KBM-7 (cell line): ENCODE data around the gene PECR.
"Not testable (repeated sequence)": the region's sequence is repeated elsewhere in the genome, so short reads cannot be mapped to it uniquely, and the experiment has no call there.

Experiments used
- DNase-seq: peaks from one replicate; pipeline ENCODE4 v3.0.0-alpha.2; 2015
- in situ Hi-C: fragments of 300-500 bp; cut with MboI; formaldehyde crosslinking; loops from 2 replicates; pipeline ENCODE4 v1.14.3; 2020; ENCODE audit warnings: low sequenced_read_pairs, low pct_unique_long_range_greater_than_20kb, mixed read lengths

PECR gene

DNA sequence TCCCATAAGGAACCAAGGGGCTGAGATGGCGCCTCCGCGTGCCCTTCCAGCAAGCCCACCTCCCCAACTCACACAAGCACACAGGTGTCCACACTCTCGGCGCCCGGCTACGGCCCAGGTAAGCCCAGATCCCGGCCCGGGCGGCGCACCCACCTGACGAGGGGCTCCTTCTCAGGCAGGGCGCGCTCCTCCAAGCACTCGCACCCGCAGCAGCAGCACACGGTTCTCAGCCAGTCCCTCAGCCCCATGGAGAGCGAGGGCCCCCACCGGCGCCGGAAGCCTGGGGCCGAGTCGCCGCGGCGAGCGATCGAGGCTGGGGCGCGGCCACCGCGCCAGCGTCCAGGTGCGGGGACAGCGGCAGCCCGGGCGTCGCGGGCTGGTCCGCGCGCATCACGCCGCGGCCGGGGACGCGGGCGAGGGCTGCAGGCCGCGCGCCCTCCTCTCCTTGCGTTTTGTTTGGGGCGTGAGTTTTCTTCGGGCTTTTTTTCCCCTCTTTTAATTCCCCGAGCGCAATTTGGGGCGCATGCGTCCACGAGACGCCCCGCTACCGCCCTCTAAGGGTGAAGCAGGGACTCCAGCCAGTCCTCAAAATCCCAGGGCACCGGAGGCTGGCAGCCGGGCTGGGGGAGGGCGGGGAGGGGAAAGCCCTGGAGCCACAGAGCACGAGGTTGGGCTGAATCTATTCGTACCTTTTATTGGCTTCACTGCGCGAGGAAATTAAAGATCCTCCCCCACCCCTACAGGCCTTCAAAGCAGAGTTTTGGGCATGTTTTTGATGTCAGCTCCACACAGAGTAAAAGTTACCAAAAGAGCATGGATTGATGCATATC lies 68.3 kb downstream of the PECR start, which contains the start of gene MREG:
MREG (minus strand) TSS at position 472 of the 830 bp plus-strand sequence; CDS start at position 248, 224 bp downstream.
- DNase-seq = peak; percentile 83
- in situ Hi-C loops = no loop called here

DNA sequence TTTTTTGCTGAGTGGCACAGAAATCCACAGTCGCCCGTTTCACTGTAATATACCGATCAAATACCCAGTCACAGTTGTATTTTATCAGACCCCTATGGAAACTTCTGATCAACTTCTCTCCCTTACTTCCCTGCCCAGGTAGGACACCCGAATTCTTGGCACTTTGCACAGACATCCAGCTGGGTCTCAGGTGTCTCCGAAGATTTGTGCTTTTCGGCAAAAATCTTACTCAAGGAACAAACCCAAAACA lies 68.9 kb downstream of the PECR start:
- DNase-seq = no peak
- in situ Hi-C loops = no loop called here

DNA sequence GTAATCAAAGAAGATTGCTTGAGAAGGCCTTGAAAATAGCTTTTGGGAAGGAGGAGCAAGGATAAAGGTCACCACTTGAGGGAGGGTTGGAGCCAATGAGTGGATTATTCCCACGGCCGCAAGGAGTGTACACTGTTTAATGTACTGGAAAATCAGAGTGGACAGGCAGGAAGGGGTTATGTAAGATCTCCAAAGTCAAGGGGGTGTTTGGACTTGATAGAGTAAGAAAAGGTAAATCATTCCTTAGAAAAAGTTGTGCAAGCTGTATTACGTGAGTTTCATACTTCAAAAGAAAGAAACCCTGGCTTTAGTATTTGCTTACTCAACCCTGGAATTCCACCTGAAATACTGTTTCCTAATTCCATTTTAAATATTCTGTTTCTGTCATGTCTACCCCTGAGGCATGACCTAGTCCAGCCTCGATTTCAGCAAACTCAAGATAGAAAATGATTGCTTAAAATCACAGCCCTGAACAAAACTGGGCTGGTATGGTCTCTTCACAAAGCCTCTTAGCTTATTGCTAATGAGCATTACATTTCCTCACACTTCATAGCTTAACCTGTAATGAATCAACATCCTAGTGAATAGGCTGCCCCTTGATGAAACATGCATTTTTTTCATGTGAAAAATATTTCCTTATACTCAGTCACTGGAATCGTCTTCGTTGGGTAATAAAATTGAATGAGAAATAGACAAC lies 69.3 kb downstream of the PECR start:
- DNase-seq = peak; percentile 46

GRCh38 chr2:216009215-216009614 lies 72.4 kb downstream of the PECR start:
- DNase-seq, in situ Hi-C loops: not testable (repeated sequence)

More for the DNA sequence above, 69.3 kb downstream of the PECR start:
- in situ Hi-C loops = no loop called here

DNA sequence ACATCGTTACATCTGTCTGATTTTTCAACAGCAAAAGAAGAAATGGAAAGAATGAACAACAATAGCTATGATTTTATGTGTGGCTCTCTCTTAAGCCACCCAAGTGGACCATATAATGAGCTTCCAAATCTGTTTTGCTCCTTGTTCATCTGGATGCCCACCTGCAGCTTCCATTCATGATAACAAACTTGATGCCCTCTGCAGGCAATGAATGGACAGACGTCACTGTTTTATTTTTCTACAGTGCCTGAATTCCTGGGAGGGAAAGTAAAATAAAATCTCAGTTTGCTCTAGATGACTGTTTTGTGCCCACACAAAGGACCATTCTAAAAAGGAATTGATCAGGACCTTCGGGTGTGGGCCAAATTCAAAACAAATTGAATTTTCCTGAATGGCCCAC lies 73.2 kb downstream of the PECR start:
- in situ Hi-C loops = no loop called here
- no peak for DNase-seq

GRCh38 chr2:216006164-216006663 lies 75.4 kb downstream of the PECR start:
- DNase-seq = peak; percentile 73
- in situ Hi-C loops = no loop called here

DNA sequence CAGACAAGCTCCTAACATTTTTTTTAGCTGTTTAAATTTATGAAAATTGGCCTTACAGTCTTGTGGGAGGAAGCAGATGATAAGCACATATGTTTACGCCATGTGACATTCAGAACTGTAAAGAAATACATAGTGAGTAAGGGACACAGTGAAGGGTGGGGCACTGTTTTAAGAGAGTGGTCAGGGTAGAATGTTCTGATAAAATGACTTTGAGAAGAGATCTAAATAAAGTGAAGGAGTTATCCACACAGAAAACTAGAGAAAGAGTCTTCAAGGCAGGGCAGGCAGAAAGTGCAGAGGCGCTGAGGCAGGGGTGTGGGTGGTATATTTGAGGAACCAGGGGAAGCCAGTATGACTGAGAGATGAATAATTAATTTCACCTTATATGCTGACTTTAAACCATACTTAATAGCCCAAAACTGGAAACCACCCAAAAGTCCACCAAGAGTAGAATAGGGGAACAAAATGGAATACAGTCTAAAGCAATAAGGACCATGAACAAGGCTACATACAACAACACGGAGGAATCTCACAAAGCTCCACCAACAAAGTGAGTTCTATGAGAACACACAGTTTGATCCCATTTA lies 76.8 kb downstream of the PECR start:
- in situ Hi-C loops = no loop called here
- no peak for DNase-seq

DNA sequence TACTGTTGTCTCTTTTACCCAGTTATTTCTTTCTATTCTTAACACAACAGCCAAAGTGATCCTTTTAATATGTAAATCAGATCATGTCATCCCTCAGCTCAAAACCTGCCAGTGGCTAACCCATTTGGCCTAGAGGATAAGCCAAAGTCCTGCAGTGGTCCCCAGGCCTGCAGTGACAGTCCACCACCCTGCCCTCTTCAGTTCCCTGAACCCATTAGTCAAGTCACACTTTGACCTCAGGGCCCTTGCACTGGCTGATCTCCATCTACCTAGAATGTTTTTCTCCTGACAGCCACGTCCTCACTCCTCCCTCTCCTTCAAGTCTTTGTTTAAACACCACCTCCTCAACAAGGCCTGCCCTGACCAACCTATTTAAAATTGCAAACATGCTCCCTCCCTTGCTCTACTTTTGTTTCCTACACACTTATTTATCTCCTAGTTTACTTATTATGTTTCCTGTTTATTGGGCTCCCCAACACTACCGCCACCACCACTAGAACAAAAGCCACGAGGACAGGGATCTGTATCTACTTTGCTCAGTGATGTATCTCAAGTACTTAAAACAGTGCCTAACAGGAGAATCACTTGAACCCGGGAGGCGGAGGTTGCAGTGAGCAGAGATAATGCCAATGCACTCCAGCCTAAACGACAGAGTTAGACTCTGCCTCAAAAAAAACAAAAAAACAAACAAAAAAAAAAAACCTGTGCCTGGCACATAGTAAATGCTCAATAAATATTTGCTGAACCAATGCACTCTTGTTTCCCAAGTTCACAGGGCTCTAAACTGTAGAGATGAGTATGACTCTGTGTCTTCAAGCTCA lies 77.5 kb downstream of the PECR start:
- no peak for DNase-seq
- in situ Hi-C loops = no loop called here

DNA sequence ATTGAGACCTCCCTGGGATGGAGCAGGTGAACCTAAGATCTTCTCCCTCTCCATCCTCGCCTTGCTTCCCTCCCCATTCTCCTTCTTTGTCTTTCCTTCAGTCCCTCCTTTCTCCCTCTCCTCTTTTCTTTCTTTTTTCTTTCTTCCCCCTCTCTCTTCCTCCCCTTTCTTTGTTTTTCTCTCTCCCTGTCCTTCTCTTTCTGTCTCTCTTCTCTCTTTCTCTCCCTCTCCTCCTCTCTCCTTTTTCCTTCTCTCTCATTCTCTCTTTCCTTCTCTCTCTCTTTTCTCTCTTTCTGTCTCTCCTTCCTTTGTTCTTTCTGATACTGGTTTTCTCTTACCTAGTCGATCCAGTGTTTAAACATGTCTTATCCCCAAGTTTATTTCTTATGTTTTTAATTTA lies 78.9 kb downstream of the PECR start:
- DNase-seq = no peak
- in situ Hi-C loops = no loop called here

GRCh38 chr2:216002101-216002678 lies 79.4 kb downstream of the PECR start:
- in situ Hi-C loops = no loop called here
- no peak for DNase-seq

- in situ Hi-C loops = no loop called here
- DNase-seq = no peak
Measured at GRCh38 chr2:216001216-216002100, 80.2 kb downstream of the PECR start.

GRCh38 chr2:215998636-215999035 lies 83.0 kb downstream of the PECR start:
- DNase-seq = no peak
- in situ Hi-C loops = no loop called here

DNA sequence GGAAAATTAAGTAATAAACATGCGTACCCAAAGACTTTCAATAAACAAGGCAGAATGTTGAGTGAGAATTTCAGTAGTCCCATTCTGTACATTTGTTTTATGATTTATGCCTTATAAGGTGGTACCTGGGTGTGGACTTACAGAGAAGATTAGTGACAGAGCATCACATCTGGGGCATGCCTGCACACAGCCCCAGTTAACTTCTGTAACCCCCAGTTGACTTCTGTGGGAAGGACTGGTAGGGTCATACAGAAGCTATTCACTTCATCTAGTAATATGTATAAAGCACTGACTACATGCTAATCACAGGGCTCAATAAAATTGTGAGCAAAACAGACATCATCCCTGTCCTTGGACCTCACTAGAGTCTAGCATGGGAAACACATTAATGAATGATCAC lies 84.4 kb downstream of the PECR start:
- in situ Hi-C loops = no loop called here
- no peak for DNase-seq

GRCh38 chr2:215994911-215995310 lies 86.7 kb downstream of the PECR start:
- no peak for DNase-seq

DNA sequence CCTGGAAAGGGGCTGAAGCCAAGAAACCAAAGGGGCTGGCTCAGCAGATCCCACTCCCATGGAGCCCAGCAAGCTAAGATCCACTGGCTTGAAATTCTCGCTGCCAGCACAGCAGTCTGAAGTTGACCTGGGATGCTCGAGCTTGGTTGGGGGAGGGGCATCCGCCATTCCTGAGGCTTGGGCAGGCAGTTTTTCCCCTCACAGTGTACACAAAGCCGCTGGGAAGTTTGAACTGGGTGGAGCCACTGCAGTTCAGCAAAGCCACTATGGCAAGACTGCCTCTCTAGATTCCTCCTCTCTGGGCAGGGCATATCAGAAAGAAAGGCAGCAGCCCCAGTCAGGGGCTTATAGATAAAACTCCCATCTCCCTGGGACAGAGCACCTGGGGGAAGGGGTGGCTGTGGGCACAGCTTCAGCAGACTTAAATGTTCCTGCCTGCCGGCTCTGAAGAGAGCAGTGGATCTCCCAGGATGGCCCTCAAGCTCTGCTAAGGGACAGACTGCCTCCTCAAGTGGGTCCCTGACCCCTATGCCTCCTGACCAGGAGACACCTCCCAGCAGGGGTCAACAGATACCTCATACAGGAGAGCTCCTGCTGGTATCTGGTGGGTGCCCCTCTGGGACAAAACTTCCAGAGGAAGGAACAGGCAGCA lies 92.9 kb downstream of the PECR start:
- in situ Hi-C loops, DNase-seq: not testable (repeated sequence)

More at GRCh38 chr2:215994911-215995310, 86.7 kb downstream of the PECR start:
- in situ Hi-C loops = no loop called here
